ENCODE results near the gene SERPINA10. TPM values are rescaled to one million over a fixed set of nuclear protein-coding genes. Genes with fewer than 3 reads are reported as not detected.

Gene SERPINA10
- total and polyA plus RNA-seq, 2 of the 13 experiments (the other 11 are each of a cell fraction or from before 2014, with no cell fraction given) = 20.1 to 20.2 TPM

DNA sequence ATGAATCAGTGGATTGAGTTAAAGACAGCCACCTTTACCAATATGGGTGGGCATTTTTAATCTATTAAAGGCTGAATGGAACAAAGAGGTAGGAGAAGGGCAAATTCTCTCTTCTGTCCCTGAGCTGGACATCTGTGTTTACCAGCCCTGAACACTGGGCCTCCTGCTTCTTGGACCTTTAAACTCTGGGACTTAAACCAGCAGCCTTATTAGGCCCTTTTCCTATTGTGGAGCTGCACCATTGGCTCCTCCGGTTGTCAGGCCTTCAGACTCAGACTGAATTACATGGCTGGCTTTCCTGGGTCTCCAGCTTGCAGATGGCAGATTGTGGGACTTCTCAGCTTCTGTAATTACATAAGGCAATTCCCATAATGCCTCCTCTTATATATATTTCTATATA is 23.6 kb upstream of the SERPINA10 start:
- Histone ChIP-seq H3K27me3 (ENCODE audit: control insufficient read depth in 1 of 2, insufficient read depth in 2 of 2, low read length in 2 of 2) (no peaks in the 10 kb centered on the region), H2AFZ (ENCODE audit: low read length) (no peak overlapping the region), H3K27ac (ENCODE audit: extremely low read length, insufficient read depth, low read length) (peak overlapping the region; percentile 63), H3K9ac (ENCODE audit: insufficient read depth, low read depth, low read length) (0 out of 2 replicates have a peak overlapping the region, but pooled peaks have one; percentile 15), H3K4me3 (replicated peaks in 1 of 3; ENCODE audit: insufficient read depth in 1 of 3, low read depth in 2 of 3, low read length in 3 of 3) (peak overlapping the region in 1 of 3 experiments; percentile 25; a peak in 2 of 6 replicates), H3K4me2 (ENCODE audit: low read depth, low read length) (peak overlapping the region; percentile 70), H3K4me1 (ENCODE audit: insufficient read depth, low read length) (peaks cover 92% of the 10 kb centered on the region), H3K36me3 (replicated peaks in 1 of 2; ENCODE audit: control insufficient read depth in 1 of 2, insufficient read depth in 2 of 2, low read length in 2 of 2) (peaks cover 14 to 31% of the 10 kb centered on the region in 2 experiments), H4K20me1 (ENCODE audit: insufficient read depth, low read length) (peaks cover 6% of the 10 kb centered on the region; the same call in 1 of the 2 replicates), H3K9me3 (ENCODE audit: low read length) (no peaks in the 10 kb centered on the region), H3K79me2 (ENCODE audit: insufficient read depth, low read length) (peaks cover 83% of the 10 kb centered on the region)
- FAIRE-seq (no peak), DNase-seq (ENCODE audit: low spot score) (no peak), ATAC-seq (no peak)
- BruUV-seq (replicated peaks) = no TSS peak
- TF ChIP-seq EP300 (IDR thresholded peaks at IDR 0.05; ENCODE audit: low read depth in 2 of 2, low read length in 2 of 2) (peak in 1 of 2 experiments; percentile 7; a peak in 1 of 4 replicates), EP300 (CRISPR knock-in tag; IDR thresholded peaks at IDR 0.05; ENCODE audit: borderline replicate concordance) (no peak), JARID2 (CRISPR knock-in tag; IDR thresholded peaks at IDR 0.05; ENCODE audit: insufficient replicate concordance) (no peak), ZNF333 (CRISPR knock-in tag; IDR thresholded peaks at IDR 0.05; ENCODE audit: borderline replicate concordance) (no peak), ZMYM4 (CRISPR knock-in tag; IDR thresholded peaks at IDR 0.05) (0 out of 2 replicates have a peak, but pooled peaks have one; percentile 2), TFAP4 (IDR thresholded peaks at IDR 0.05; ENCODE audit: borderline replicate concordance, low read depth) (peak; percentile 28; the same call in 1 of the 2 replicates), SRF (IDR thresholded peaks at IDR 0.05; ENCODE audit: low read depth, low read length) (peak; percentile 89; the same call in 1 of the 2 replicates), HNF4A (CRISPR knock-in tag; IDR thresholded peaks at IDR 0.05) (peak; percentile 61; the same call in 1 of the 2 replicates), ZBTB14 (CRISPR knock-in tag; IDR thresholded peaks at IDR 0.05) (no peak), ZNF75D (CRISPR knock-in tag; IDR thresholded peaks at IDR 0.05; ENCODE audit: borderline replicate concordance) (no peak), RARA (CRISPR knock-in tag; IDR thresholded peaks at IDR 0.05) (0 out of 2 replicates have a peak, but pooled peaks have one; percentile 1), ZNF614 (CRISPR knock-in tag; IDR thresholded peaks at IDR 0.05; ENCODE audit: borderline replicate concordance) (peak; percentile 8; the same call in 1 of the 2 replicates), PAXIP1 (CRISPR knock-in tag; conservative IDR thresholded peaks at IDR 0.05) (0 out of 2 replicates have a peak, but pooled peaks have one; percentile 41), FOXO1 (CRISPR knock-in tag; IDR thresholded peaks at IDR 0.05) (peak; percentile 20; the same call in 1 of the 2 replicates), TBX3 (IDR thresholded peaks at IDR 0.05; ENCODE audit: borderline replicate concordance) (no peak)
- TF ChIP-seq, protein P1, sequence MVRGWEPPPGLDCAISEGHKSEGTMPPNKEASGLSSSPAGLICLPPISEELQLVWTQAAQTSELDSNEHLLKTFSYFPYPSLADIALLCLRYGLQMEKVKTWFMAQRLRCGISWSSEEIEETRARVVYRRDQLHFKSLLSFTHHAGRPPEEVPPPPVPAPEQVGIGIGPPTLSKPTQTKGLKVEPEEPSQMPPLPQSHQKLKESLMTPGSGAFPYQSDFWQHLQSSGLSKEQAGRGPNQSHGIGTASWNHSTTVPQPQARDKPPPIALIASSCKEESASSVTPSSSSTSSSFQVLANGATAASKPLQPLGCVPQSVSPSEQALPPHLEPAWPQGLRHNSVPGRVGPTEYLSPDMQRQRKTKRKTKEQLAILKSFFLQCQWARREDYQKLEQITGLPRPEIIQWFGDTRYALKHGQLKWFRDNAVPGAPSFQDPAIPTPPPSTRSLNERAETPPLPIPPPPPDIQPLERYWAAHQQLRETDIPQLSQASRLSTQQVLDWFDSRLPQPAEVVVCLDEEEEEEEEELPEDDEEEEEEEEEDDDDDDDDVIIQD (CRISPR knock-in tag; IDR thresholded peaks at IDR 0.05; ENCODE audit: low read depth) = 0 out of 2 replicates have a peak, but pooled peaks have one; percentile 3
- intact Hi-C loops (cut with micrococcal nuclease; ENCODE audit: unreplicated experiment) = no loop called here
- ChIA-PET POLR2A (interaction anchor here (0.8 to 2.4 kb wide), 20 partner anchors 11 to 288 kb away, joined by 3 to 22 read pairs (median 4); partner anchors contain the start of genes PPP4R4, SERPINA1 and SERPINA10), CTCF (ENCODE audit: low intra/inter-chr PET ratio, low total read pairs) (no interaction called here)
- in situ Hi-C loops (cut with HindIII; ENCODE audit: extremely low pct_ligation_motif_present, low pct_unique_long_range_greater_than_20kb) = no loop called here
- WGBS (ENCODE audit: low lambda C conversion rate) = 0% methylated on average over 1 of the region's 1 CpG

All from HepG2 (cell line).